ENCODE data around the gene EML6.

GRCh38 chr2:54726940-54727339, 3.5 kb downstream of the EML6 start:
- TF ChIP-seq GLI4 (CRISPR knock-in tag; IDR thresholded peaks at IDR 0.05; ENCODE audit: borderline replicate concordance) (no peak), GABPA (IDR thresholded peaks at IDR 0.05; ENCODE audit: low read depth, low read length) (no peak), GABPA (CRISPR knock-in tag; IDR thresholded peaks at IDR 0.05; ENCODE audit: low read depth) (no peak), ESRRA (CRISPR knock-in tag; IDR thresholded peaks at IDR 0.05; ENCODE audit: low read depth) (no peak), ZNF274 (CRISPR knock-in tag; IDR thresholded peaks at IDR 0.05) (no peak), ZNF318 (CRISPR knock-in tag; IDR thresholded peaks at IDR 0.05) (no peak), ZNF263 (CRISPR knock-in tag; IDR thresholded peaks at IDR 0.05) (no peak), JUND (CRISPR knock-in tag; IDR thresholded peaks at IDR 0.05) (no peak), CREB1 (IDR thresholded peaks at IDR 0.05) (no peak), CREB1 (CRISPR knock-in tag; IDR thresholded peaks at IDR 0.05) (no peak), SRSF9 (IDR thresholded peaks at IDR 0.05; ENCODE audit: borderline replicate concordance, insufficient read depth, low read depth, low read length, poor library complexity, severe bottlenecking) (no peak)
